Occipital lobe (tissue), 2 donors: ENCODE results near the gene OSBPL3. TPM values are rescaled to one million over a fixed set of nuclear protein-coding genes. Genes with fewer than 3 reads are reported as not detected.

Source experiments
- DNase-seq: peaks from one replicate; lab custom pipeline; 2025; lab: John Stamatoyannopoulos, UW
- total RNA-seq: library from RNA; depleted of rRNA; stranded (reverse); fragments of >200 nt; gene quantifications from one replicate; pipeline ENCODE4 v1.2.3, GENCODE V29; 2014

The OSBPL3 gene
- total RNA-seq, 1 donor from 2014 or later: 7.3 TPM

DNA sequence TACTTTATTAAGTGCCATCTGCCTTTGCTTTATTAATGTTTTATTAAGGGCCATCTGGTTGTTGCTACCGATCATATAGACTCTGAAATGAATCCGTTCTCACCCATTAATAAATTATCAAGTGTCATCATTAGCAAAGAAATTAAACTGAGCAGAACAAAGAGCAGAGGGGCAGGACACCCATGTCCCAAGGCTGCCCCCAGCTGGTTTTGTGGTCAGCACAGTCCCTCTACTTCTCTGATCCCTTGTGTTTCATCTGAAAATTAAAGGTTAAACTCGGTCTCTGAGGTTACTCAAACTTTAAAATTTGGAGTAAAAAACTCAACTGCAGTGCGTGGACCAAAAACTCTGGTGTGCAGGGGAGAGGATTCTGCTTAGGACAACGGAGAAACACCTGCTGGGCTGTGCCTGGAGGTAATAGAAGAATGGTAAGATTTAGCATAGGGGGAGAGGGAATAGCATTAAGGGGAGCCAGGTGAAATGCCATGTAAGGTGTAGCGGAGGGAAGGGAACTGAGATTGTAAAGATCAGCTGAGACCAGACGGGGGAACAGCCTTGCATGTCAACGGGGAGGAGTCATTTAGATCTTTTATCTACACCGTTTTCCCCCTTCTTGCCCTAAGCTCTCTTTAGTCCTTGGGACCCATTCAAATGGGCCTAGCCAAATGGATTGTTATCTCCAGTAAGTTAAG is 212.0 kb downstream of the OSBPL3 start:
- DNase-seq: no peak

DNA sequence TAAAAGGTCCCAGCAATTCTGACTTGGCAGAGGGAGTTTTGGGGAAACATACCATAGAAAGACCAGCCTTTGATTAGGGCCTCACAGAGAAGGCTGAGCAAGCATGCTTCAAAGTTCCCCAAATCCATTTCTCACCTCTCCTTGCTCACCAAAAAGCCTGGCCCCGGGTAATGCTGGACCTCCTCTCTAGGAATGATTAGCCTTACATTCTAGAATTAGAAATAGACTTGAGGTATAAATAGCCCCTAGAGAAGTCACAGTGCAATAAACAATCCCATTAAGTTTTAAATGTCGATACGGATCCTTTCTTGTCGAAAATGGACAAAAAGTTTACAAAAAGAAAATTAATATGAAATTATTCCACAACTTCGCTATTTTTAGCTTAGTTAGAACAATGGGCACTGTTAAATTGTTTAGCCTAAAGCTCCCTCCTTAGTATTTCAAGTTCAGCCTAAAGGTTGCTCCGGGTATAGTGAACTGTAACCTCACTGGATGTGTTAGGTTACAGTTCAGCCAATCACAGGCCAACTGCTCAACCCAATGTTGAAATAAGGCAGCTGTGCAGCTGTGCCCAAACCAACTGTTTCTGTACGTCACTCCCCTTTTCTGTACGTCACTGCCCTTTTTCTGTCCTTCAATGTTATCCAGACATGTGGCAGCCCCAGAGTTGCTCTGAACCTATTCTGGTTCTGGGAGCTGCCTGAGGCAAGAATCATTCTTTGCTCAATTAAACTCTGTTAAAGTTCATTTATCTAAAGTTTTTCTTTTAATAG is 214.8 kb downstream of the OSBPL3 start:
- DNase-seq: no peak

DNA sequence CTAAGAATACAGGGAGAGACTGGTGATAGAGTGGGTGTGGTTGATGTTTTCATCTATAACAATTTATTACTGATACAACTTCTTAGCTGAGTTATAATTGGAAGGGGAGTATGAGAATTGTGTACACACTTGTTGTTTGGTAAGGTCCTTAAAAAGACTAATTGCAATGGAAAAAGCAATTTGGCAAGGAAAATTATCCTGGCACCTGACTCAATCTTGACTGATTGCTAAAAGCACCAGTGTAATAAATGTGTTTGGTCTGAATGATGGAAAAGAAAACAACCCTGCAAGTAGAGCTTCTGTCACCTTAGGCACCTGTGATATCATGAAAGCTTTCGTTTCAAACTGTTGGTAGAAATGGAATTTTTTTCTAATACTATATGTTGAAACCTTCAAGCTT is 216.0 kb downstream of the OSBPL3 start:
- no peak for DNase-seq

DNA sequence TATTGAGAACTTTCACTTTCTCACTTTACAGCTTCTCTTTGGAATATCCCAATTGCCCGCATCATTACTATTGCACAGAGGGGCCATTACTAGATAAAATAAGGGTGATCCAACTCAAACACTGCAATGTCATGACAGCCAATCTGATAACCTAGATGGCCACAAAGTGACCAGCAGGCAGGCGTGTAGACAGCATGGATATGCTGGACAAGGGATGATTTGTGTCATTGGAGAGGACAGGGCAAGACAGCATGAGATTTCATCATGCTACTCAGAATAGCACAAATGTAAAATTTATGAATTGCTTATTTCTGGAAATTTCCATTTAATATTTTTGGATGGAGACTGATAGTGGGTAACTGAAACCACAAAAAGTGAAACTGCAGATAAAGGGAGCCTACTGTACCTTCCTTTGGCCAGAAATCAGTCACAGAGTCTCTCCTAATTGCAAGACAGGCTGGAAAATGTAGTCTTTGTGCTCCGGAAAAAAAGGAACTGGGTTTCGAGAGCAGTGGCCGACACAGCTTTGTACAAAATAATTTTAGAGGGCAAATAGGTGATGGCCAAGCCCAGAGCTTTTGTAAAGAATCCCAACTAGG is 216.6 kb downstream of the OSBPL3 start:
- no peak for DNase-seq

DNA sequence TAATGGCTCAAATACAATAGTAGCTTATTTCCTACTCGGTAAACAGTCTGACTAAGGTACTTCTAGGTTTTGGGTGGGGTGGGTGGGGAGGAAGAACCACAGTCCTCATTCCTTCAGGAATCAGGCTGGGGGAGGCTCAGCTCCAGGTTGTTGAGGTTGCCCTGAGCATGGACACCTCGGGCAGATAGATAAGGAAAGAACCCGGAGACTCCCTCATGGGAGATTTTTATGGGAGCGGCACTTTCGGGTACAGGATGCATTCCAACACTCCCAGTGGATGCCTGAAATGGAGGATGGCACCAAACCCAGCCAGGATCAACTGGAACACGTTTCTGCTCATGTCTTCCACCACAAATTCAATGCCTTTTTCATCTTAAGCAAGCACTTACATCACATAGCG is 217.2 kb downstream of the OSBPL3 start:
- DNase-seq: no peak

DNA sequence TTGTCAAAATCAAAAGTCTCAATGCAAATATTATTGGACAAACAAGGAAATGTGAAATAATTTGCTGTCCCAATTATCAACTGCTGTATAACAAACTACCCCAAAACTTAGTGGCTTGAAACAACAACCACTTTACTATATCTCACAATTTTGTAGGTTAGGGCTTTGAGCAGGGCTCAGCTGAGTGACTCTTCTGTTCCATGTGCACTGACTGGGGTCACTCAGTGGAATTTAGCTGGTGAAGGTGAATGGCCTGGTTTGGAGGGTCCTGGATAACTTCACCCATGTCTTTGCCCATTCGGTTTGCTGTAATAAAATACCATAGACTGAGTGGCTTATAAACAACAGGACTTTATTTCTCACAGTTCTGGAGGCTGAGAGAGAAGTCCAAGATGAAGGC is 219.0 kb downstream of the OSBPL3 start:
- no peak for DNase-seq

DNA sequence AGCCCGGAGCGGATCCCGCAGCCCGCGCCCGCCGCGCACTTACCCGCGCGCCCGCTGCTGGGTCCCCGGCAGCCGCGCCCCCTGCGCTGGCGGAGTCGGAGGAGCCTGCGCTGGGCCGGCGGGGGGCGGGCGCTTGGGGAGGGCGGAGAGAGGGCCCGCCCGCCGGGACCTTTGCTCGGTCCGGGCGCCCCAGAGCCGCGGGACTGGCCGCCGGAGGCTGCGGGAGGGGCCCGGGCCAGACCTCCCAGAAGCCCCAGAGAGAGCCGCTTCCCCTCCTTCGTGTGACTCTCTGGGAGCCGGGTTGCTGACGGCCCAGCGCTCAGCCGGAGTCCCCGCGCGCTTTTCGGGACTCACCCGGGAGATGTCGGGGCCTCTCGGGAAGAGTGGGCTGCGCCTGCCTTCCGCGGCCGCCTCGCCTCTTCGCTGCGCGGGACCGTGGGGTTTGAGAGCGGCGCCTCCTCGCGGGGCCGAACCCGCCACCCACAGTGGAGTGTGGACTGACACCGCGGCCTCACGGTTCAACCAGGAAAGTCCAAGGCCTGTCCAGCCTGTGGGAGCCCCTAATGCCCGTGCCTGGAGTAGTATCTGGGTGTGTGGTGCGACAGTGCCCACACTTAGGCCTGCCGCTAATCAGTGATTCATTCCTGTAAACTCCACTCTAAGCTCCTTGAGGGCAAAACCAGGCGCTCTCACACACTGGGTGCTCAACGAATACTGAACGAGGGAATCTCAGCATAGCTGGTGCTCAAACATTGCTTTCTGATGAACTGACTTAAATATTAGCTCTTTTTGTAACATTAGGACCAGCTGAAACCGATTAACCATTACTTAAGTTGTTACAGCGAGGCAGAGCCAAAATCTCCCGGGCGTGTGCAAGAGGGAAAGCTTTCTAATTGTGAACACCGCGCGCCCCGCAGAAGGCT is 222.4 kb downstream of the OSBPL3 start, which contains the start of gene GSDME:
Gene GSDME (minus strand): TSS at position 112 of the 923 bp plus-strand sequence. CDS start 7,690 bp downstream, outside the sequence.
- DNase-seq: peak; percentile 62

DNA sequence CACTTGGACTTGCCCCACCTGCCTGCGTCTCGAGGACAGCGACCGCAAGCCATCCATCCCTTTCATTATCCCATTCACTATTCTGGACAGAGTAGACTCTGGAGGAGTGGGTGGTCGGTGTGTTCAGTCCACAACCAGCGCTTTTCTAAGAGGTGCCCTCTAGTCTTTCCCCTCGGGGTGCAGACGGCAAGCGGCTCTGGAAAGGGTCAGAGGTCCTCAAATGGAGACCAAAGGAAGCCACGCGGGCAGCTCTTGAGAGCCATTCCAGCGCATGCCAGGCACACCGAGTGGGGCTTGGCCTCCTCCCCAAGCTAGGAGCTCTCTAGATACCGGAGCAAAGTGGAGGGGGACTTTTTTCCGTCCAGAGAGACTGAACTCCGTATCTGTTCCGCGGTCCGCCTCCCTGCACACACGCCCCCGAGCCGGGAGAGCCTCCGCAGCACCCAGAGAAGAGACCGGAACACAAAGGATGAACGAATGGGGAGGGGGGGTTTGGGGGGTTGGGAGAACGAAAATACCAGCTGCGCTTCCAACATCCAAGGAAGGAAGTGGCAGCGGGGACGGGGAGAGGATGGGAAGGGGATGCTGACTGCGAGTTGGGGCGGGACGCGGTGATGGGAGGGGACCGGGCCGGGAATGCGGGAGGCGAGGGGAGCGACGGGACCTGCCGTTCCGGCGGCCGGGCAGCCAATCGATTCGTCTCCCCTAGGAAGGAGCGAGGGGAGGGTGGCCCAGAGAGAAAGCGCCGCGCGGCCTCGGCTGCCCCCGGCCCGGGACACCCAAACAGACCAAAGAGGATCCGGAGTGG is 223.2 kb downstream of the OSBPL3 start:
- peak; percentile 78 for DNase-seq

DNA sequence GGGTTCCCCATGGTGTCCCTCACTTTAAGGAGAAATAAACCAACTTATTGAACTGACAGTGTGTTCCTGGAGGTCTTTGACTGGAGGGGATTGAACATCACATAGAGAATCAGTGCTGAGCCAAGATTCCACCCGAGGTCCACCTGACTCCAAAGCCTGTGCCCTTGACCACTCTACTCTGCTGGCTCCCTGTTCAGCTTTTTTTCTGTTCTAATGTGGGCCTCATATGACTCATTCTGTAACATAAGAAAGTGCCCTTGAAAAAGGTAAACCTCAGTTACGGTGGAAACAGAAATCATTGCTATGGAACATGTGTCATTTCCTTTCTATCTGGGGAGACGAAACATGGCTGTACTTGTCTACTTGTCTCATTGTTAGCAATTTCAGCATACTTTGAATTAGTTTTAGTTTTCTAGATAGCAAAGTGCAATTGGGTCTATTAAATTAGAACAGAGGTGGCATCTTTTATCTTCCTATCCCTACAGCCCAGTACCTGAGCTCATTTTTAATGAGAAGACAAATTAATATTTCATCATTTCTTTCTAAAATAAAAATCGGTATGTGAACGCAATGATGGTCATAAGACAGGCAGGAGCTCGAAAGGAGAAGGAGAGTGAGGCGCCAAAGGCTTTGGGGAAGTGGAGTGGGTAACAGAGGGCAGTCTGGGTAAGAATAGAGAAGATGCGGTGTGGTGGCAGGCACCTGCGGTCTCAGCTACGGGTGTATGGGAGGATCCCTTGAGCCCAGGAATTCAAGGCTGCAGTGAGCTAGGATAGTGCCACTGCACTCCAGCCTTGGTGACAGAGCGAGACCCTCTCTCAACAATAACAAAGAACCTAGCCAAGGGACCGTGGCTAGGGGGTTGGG is 224.2 kb downstream of the OSBPL3 start:
- no peak for DNase-seq

DNA sequence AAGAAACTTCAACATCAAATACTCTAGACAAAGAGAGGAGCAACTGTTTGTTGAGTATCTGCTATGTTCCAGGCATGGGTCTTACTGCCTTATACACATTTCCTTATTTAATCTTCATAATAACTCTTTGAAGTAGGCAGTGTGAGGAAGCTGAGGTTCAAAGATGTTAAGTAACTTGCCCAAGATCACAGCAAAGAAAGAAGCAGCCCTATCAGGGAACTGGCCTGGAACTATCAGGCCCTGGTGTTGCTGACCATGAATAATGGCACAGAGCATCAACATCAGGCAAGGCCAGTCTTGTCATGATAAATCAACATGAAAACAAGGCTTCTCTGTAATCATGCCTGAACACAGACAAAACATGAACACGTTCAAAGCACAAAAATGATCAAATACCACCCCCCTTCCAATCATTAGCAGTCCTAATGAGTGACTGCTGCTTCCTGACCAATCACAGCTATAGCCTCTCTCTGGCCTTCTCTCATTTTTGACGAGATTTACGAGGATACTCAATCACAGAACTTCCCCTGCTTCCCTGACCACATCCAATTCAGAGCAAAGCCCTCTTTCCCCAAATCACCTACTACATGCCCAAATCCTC is 225.0 kb downstream of the OSBPL3 start:
- DNase-seq: no peak

DNA sequence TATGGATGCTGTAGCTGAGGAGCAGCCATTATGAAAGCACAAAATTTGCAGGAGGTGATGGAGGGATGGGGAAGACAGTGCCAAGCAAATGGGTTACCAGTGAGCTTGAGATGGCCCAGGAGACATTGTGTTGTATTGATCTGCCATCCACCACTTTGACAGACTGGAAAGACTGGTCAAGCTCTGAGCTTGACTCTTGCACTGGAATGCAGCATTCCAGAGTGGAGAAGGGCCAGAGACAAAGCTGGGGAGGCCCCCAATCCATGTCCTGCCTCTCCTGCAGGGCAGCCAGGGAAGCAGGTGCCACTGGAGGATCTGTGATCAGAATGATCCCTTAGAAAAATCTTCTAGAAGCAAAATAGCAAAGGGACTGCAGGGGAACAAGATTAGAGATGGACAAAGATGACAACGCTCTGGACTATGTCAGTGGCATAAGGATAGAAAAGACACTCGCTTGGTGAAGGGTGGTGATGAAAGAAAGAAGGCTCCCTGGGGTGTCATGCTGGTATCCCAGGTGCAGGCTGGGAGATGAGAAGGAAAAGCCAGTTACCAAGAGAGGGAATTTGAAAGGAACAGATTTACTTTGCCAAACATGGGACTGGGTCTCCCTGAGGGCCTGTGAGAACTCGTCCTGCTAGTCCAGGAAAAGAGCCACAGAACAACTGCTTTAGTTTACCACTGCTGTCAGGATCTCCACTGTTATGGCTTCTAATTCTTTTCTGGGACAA is 227.7 kb downstream of the OSBPL3 start:
- DNase-seq: no peak

DNA sequence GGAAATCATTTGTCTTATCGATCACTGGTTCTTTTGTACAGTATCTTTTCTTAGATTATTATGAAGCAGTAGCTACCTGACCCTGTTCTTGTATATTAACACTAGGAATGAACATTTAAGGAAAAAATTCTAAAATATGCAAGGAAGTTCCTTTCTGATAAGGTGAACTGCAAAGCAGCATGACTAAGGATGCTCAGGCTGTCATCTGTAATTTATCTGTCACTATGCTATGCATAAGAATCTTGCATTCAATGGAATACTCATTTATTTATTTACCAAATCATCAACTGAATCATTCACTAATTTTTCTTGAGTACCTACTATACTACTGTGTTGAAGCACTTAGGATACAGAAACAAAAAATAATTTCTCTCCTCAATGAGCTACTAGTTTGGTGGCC is 228.5 kb downstream of the OSBPL3 start:
- no peak for DNase-seq

DNA sequence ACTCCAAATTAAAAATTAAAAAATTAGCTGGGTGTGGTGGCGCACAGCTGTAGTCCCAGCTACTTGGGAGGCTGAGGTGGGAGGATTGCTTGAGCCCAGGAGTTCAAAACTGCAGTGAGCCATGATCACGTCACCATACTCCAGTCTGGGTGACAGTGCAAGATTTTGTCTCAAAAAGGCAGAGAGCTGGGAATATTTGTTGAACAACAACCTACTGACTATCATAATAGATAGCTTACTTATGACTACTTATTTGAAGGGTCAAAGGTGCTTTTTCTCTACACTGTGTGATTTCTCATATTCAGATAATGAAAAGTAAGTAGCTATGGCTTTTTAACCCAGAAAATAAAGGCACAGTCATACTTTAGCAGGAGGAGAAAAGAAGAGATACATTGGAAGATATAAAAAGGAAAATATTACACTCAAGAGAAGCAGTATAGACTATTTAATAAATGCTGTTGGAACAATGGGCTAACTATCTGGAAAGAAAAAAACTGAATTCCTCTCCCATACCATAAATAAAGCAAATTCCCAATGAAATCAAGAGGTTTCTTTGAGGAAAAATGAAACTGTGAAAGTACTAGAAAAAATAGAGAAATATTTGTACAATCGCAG is 229.4 kb downstream of the OSBPL3 start:
- no peak for DNase-seq

DNA sequence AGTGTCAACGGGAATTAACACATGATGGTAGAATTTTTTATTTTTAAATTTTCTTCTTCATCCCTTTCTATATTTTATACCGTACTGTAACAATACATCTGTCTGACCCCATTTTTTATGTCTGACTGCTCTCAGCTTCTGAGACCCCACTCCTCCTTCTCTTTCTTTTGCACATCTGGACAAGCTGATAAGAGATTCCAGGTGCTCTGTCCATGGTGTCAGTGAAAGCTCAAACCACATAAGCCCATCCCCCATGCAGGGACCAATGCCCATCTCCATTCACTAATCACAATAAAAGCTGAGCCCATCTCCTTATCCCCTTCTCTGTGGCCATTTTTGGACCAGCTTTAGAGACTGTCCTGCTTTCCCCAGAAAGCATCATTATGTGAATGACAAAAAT is 231.5 kb downstream of the OSBPL3 start:
- no peak for DNase-seq
